Liver (tissue), 3 donors: ENCODE data around the gene BAHCC1.

Experiments
- CTCF ChIP-seq: fragments of 150-350 bp; IDR thresholded peaks from 2 replicates; pipeline ENCODE4 v1.5.1; 2017; ENCODE audit warnings: improper control_type of control experiment, low read depth, low read length; ENCODE audit not compliant: missing input control
- EGR1 ChIP-seq, 2 donors: IDR thresholded peaks; 2 replicates each; pipeline ENCODE4 v1.6.1; 2016 to 2018; ENCODE audit warnings: antibody characterized with exemption in 2 of 2, low read depth in 2 of 2
- FOXA1 ChIP-seq: IDR thresholded peaks from 2 replicates; pipeline ENCODE4 v1.6.1; 2016; ENCODE audit warnings: antibody characterized with exemption
- GABPA ChIP-seq, 2 donors: IDR thresholded peaks in 1 of 2; conservative IDR thresholded peaks in 1 of 2; 2 replicates each; pipeline ENCODE4 v1.6.1; 2016; ENCODE audit warnings: antibody characterized with exemption in 2 of 2, mild to moderate bottlenecking in 1 of 2, moderate library complexity in 1 of 2
- HNF4G ChIP-seq: IDR thresholded peaks from 2 replicates; pipeline ENCODE4 v1.6.1; 2016; ENCODE audit warnings: antibody characterized with exemption
- JUND ChIP-seq, 2 donors: IDR thresholded peaks; 2 replicates each; pipeline ENCODE4 v1.6.1; 2016; ENCODE audit warnings: antibody characterized with exemption in 2 of 2
- MAX ChIP-seq: IDR thresholded peaks from 2 replicates; pipeline ENCODE4 v1.6.1; 2016; ENCODE audit warnings: antibody characterized with exemption
- RAD21 ChIP-seq, 2 donors: IDR thresholded peaks; 2 replicates each; pipeline ENCODE4 v1.6.1; 2016; ENCODE audit warnings: antibody characterized with exemption in 2 of 2, mild to moderate bottlenecking in 2 of 2
- REST ChIP-seq: IDR thresholded peaks from 2 replicates; pipeline ENCODE4 v1.6.1; 2016; ENCODE audit warnings: antibody characterized with exemption, mild to moderate bottlenecking
- SP1 ChIP-seq: IDR thresholded peaks from 2 replicates; pipeline ENCODE4 v1.6.1; 2018; ENCODE audit warnings: antibody characterized with exemption, mild to moderate bottlenecking
- TAF1 ChIP-seq: conservative IDR thresholded peaks from 2 replicates; pipeline ENCODE4 v1.6.1; 2016; ENCODE audit warnings: antibody characterized with exemption, mild to moderate bottlenecking
- YY1 ChIP-seq: IDR thresholded peaks from 2 replicates; pipeline ENCODE4 v1.6.1; 2016; ENCODE audit warnings: antibody characterized with exemption, mild to moderate bottlenecking
- donor health status: healthy.
- donor health status: healthy.

- TF ChIP-seq CTCF, result no peak
- no peak for TF ChIP-seq SP1
- TF ChIP-seq JUND (IDR thresholded peaks at IDR 0.05), result no peak
- no peak for TF ChIP-seq YY1
- TF ChIP-seq MAX, result no peak
- TF ChIP-seq HNF4G, result no peak
- TF ChIP-seq EGR1 (IDR thresholded peaks at IDR 0.05; ENCODE audit: low read depth in 2 of 2), result no peak
- TF ChIP-seq REST, result no peak
- TF ChIP-seq RAD21 (IDR thresholded peaks at IDR 0.05), result no peak
- no peak for TF ChIP-seq GABPA (IDR thresholded peaks at IDR 0.05 in 1 of 2, conservative IDR thresholded peaks at IDR 0.05 in 1 of 2)
- no peak for TF ChIP-seq FOXA1
- no peak for TF ChIP-seq TAF1
Measured at GRCh38 chr17:81349397-81350319, 45.6 kb upstream of the BAHCC1 start.
